CD4-positive, alpha-beta T cell treated with Interleukin-6 for 4 hours (primary cell): Measurements from ENCODE around the gene CDH15.
"Not testable (repeated sequence)": the region's sequence is repeated elsewhere in the genome, so short reads cannot be mapped to it uniquely, and the experiment has no call there.

Experiments
- DNase-seq: peaks from one replicate; pipeline ENCODE4 v3.0.0-alpha.2; 2020; ENCODE audit warnings: mixed read lengths

Gene CDH15

DNA sequence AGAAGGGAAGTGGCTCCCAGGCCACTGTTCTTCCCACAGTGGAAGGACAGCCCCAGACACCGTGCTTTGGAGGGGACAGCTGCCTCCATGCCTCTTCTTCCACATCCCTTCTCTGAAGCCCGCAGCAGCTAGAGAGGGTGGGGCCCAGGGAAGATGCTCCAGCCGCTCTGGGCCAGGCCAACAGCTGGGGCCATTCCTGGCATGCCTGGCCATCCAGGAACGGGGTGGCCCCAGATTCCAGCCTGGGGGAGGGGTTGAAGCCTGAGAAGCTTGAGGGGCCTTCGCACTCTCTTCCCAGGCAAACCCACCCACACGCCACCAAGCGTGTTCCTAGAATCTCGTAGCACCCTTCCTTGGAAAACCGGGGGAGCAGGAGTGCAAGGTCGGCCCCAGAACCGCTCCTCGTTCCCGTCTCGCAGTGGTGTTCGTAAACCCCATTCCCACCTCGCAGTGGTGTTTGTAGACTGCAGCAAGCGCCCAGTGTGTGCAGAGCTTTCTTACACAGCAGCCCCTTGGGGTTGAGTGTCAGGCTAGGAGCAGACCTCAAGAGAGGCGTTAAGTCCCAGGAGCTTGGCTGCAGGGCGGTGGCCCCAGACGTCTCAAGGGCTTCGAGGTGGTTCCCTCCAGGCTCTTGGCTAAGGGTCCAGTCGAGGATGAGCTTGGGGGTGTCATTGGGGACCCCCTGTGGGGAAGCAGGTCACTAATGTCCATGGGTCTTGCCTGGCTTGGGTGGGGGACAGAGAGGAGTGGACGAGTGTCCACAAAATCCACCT, 2.7 kb downstream of the CDH15 start:
- DNase-seq = no peak

DNA sequence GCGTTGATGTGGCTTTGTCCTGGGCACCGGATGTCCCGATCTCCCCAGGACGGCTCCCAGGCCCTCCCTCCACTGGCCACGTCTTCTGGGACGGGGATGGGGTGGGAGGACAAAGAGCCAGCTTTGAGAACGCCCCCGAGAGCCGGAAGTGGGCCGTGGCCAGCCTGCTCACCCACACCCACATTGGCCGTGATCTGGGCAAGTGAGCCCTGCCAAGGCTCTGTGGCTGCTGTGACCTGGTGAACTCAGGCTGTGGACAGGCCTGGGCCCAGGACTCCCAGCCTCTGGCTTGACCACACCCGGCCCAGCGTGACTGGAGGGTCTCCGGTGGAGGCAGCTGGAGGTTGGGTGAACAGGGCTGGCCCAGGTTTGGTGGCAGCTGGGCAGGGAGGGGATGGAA, 3.3 kb downstream of the CDH15 start:
- DNase-seq = no peak

DNA sequence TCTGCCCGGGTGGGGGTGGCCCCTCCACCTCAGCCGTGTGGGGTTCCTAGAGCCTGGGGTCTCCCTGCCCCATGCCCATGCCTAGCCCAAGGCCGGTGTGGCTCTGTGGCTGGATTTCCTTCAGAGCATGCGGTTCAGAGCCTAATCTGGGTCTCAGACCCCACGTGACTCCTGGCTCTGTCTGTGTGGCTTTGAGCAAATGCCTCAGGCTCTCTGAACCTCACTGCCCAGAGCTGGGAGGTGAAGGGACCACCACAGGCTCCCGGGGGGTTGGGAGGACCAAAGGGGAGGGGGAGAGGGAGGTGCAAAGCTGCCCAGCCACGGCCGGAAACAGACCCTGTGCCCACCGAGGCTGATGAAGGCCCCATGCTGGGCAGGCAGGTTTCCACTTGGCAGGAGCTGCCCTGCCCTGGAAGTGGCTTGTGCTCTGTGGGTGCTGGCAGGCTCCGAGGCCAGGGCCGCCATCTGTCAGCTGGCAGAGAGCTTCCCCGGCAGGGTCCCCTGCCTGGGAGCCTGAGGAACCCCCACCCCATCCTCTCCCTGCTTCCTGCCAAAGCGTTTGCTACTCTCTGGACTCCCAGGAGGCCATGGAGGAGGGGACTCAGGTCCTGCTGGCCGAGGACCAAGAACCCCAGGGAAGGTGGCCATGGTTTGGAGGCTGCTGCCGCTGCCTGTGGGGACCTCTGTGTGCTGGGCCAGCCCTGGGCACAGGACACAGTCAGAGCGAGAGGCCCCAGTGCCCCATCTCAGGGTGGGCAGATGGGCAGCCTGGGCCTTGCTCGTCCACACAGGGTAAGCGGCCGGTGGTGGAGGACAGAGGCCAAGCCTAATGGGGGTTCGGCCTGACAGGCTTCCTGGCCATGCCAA, 4.0 kb downstream of the CDH15 start:
- no peak for DNase-seq

DNA sequence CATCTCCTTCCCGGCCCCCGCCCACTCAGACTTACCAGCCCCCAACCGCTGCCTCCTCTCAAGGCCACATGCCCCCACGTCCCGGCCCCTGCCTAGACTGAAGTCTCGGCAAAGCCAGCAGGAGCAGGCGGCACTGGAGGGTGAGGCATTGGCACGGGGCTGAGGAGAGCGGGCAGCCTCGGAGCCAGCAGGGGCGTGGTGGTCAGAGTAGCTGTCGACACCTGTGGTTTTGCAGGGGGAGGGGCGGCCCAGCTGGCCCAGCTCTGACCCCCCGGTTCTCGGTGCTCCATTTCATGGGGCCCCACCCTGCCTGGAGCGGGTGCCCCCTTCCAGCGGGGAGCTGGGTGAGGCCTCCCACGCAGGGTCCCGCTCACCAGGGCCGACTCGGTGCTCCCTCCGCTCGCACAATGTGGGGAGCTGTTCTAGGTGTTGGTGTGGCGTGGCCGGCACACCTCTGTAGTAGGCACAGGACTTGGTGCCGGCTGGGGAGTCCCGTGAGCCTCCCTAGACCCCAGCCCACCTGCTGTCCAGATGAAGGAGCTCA, 4.7 kb downstream of the CDH15 start:
- no peak for DNase-seq

DNA sequence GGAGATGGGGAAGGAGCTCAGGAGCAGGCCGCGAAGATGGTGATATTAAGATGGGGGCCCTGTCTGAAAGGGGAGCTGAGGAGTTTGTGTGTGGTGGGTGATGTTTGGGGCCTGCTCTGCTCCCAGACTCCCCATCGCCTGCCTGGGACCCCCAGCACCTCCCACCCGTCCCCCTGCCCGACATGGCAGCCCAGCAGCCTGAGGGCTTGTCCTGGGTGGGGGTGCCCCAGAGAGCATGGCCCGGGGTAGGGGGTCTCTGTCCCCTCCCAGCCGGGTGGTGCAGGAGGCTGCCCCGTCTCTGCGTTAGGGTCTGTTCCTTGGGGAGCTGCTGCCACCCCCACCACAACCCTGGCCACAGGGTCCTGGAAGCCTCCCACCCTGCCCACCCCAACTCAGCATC, 5.2 kb downstream of the CDH15 start:
- no peak for DNase-seq

DNA sequence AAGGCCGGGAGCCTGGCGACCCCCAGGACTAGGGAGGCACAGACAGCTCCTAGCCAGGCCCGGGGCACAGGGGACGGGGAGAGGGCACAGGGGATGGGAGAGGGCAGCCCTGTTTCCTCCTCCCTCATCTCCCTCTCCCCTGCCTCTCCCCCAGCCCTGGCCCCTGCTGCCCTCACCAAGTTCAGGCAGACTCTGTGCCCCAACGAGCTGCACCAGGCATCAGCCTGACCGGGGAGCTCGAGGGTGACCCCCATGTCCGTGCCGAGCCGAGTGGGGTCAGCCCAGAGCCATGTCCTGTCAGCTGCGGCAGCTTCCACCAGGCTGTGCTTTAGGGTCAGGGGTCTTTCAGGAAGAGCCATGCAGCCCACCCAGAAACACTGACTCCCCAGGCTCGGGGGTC, 6.0 kb downstream of the CDH15 start:
- no peak for DNase-seq

DNA sequence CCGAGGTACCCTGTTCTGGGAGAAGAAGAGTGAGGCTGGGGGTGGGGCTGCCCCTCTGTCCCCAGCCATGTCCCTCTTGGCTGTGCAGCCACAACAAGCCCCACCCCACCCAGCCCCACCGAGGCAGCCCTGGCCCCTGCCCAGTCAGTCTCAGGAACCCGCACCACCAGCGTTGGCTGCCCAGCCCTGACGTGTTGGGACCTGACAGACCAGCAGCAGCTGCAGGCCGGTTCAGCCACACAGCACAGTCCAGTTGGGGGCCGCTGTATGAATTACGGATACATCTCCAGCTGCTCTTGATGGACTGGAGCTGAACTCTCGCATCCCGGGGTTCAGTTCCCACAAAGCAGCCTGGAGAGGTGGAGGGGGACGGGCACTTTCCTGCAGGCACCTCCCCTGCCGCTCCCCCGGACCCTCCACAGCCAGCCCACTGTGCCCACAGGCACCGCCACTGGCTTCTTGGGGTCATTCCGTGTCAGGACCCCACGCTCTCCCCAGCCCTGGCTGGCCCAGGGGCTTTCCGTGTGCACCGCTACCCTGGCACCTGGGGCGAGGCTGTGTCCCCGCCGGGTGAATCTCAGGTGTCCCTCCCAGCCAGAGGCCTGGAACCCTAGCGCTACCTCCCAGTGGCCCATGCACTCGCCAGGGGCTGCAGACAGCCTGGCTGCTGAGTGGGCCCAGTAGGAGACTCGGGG, 7.1 kb downstream of the CDH15 start:
- no peak for DNase-seq

DNA sequence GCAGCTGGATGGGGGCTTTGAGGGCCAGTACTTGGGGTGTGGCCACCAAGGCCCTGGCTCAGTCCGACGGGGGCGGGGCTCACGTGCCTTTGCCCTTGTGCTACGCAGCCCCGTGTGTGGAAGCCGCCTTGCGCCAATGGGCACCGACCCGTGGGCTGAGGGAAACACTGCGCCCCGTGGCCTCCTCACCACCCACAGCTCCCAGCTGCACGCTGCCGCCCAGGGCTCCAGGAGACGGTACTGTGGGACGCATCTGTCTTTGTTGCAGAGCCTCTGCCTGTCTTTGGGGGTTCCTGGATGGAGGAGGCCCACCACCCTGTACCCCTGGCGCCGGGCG, 7.6 kb downstream of the CDH15 start:
- no peak for DNase-seq

DNA sequence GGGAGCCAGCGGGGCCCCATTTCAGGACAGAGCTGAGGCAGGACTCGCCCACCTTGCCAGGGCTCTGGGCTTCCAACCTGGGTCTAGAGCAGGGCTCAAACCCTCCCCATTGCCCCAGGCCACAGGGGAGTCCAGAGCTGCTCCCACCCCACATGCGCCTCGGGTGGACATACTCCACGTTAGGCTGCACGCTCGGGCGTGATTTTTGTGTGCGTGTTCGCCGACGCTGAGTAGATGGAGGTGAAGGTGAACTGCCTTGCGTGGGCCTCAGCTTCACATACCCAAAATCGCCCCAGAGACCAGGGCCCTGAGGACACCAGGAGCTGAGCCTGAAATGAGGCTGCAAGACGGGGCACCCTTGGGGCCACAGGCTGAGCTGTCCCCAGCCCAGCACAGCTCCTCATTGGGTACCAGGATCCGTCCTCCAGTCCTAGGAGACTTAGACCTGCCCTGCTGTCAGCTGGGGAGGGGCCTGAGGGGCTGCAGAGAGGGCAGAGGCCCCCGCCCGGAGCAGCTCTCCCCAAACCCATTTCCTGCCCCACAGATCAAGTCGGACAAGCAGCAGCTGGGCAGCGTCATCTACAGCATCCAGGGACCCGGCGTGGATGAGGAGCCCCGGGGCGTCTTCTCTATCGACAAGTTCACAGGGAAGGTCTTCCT, 8.2 kb downstream of the CDH15 start:
- DNase-seq = no peak

DNA sequence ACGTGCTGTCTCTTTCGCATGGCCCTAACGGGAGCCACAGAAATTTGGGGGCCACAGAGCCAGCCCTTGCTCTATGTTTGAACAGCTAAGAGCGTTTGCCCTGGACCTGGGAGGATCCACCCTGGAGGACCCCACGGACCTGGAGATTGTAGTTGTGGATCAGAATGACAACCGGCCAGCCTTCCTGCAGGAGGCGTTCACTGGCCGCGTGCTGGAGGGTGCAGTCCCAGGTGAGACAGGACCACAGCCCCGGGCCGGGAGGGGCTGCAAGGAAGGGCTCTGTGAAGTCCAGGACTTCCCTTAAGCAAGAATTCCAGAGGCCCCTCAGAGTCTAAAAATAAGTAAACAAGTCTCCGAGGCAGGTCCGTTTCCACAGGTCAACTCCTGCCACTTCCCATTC, 11.9 kb downstream of the CDH15 start:
- DNase-seq = no peak

DNA sequence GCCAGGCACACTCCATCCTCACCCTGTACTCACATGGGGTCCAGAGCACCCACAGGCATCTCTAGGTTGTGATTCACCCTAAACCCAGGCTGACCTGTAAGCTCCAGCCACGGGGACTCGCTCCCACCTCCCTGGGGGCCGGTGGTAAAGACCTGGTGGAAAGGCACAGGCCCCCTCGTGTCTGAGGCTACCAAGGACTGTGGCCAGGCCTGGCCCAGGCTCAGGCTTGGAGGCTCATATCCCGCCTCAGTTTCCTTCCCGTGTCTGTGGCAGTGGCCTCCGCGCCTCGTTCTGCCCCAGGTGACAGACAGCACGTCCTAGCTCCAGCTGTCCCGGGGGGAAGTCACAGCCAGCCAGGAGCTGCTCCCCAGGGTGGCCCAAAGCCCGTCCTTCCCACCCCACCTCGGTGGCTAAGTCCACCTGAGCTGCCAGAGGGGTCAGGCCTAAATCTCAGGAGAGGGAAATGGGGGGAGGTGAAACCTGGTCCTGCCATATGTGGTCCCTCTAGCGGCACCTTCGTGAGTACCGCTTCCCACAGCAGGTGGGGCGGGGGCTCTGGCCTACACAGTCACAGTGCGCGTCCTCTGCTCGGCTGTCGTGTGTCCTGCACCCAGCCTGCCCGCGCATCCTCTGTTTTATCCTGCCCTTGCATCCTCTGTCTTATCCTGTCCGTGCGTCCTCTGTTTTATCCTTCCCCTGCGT, 12.6 kb downstream of the CDH15 start:
- no peak for DNase-seq

DNA sequence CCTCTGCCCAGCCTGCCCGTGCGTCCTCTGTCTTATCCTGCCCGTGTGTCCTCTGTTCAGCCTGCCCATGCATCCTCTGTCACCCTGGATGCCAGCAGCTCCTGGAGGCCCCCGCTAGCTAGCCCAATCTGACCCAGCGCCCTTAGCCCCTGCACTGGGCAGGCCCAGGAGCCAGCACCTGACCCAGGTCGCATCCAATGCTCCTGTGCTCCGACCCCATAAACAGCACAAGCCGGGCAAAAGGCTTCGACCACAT, 13.1 kb downstream of the CDH15 start:
- no peak for DNase-seq

DNA sequence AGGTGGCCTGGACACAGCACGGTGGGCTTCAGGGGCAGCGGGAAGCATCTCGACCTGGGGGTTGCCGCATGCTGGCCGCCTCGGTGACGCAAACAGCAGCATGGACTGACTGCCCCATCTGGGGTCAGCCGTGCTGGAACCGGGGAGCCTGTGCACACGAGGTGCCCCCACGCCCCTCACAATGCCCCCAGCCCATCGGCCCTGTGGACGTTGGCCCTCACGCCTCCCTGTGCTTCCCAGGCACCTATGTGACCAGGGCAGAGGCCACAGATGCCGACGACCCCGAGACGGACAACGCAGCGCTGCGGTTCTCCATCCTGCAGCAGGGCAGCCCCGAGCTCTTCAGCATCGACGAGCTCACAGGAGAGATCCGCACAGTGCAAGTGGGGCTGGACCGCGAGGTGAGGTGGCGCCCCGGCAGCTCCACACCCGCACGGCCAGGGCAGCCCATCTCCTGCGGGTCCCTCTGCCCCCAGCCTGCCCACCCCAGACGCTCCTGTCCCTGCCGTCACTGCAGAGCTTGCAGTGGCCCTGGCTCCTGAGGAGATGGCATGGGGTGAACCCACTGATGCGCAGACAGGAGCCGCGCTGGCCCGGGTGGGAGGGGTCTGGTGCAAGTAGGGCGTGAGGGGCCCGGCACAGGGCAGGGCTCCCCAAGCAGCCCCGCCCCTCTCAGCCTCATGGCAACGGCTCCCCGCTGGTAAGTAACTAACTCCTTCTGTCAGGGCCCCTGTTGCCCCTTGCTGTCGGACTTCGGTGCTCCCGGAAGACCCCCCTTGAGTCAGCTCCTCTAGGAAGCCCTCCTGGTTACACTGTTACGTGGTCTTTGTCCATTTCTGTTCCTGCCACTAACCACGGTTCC, 13.6 kb downstream of the CDH15 start:
- no peak for DNase-seq

DNA sequence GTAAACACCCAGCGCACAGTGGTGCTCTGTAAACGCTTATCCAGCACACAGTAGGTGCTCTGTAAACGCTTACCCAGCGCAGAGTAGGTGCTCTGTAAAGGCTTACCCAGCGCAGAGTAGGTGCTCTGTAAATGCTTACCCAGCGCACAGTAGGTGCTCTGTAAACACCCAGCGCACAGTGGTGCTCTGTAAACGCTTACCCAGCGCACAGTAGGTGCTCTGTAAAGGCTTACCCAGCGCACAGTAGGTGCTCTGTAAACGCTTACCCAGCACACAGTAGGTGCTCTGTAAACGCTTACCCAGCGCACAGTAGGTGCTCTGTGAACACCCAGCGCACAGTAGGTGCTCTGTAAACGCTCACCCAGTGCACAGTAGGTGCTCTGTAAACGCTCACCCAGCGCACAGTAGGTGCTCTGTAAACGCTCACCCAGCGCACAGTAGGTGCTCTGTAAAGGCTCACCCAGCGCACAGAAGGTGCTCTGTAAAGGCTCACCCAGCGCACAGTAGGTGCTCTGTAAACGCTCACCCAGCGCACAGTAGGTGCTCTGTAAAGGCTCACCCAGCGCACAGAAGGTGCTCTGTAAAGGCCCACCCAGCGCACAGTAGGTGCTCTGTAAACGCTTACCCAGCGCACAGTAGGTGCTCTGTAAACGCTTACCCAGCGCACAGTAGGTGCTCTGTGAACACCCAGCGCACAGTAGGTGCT, 14.5 kb downstream of the CDH15 start:
- DNase-seq = not testable (repeated sequence)

DNA sequence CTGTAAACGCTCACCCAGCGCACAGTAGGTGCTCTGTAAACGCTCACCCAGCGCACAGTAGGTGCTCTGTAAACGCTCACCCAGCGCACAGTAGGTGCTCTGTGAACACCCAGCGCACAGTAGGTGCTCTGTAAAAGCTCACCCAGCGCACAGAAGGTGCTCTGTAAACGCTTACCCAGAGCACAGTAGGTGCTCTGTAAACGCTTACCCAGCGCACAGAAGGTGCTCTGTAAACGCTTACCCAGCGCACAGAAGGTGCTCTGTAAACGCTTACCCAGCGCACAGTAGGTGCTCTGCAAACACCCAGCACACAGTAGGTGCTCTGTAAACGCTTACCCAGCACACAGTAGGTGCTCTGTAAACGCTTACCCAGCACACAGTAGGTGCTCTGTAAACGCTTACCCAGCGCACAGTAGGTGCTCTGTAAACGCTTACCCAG, 15.1 kb downstream of the CDH15 start:
- not testable (repeated sequence) for DNase-seq

DNA sequence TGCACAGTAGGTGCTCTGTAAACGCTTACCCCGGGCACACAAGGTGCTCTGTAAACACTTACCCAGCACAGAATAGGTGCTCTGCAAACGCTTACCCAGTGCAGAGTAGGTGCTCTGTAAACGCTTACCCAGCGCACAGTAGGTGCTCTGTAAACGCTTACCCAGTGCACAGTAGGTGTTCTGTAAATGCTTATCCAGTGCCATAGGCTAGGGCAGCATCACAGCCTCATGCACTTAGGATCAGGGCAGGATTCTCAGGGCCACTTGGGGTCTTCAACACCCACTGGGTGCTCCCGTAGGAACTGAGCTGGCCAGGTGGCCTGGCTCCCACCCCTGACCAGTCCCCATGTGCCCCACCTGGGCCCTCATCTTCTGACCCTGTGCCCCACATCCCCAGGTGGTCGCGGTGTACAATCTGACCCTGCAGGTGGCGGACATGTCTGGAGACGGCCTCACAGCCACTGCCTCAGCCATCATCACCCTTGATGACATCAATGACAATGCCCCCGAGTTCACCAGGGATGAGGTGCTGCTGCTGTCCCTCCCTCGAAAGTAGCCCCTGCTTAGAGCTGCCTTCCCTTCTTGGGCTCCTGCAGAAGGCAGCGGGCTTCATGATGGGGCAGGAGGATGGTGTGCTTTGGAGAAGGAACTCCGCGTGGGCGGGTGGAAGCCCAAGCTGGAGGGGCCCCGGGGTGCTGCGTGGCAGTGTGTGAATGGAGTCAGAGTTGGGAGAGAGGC, 15.7 kb downstream of the CDH15 start:
- no peak for DNase-seq

DNA sequence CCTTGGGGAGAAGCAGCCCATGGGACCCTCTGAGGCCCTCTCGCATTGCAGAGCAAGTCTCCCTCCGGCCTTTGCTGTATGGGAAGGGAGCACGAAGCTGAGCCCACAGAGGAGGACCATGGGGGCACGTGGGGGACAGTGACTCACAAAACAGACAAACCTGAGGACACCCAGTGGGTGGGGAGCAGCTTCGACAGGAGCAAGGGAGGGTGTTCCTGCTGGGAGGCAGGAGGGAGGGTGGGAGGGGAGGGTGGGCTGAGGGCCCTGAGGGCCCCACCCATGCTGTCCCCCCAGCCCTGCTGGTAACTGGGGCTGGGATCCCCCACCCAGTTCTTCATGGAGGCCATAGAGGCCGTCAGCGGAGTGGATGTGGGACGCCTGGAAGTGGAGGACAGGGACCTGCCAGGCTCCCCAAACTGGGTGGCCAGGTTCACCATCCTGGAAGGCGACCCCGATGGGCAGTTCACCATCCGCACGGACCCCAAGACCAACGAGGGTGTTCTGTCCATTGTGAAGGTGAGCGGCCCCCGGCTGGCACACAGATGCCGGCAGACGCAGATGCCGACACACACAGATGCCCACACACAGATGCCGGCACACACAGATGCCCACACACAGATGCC, 16.3 kb downstream of the CDH15 start:
- DNase-seq = no peak

DNA sequence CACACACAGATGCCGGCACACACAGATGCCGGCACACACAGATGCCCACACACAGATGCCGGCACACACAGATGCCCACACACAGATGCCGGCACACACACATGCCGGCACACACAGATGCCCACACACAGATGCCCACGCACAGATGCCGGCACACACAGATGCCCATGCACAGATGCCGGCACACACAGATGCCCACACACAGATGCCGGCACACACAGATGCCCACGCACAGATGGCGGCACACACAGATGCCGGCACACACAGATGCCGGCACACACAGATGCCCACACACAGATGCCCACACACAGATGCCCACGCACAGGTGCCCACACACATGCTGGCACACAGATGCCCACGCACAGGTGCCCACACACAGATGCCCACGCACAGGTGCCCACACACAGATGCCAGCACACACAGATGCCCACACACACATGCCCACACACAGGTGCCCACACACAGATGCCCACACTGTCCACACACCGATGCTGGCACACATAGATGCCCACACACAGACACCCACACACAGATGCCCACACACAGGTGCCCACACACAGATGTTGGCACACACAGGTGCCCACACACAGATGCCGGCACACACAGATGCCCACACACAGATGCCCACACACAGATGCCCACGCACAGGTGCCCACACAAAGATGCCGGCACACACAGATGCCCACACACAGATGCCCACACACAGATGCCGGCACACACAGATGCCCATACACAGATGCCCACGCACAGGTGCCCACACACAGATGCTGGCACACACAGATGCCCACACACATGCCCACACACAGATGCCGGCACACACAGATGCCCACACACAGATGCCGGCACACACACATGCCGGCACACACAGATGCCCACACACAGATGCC, 17.2 kb downstream of the CDH15 start:
- DNase-seq = not testable (repeated sequence)
